ENCODE data around the gene EFEMP2.
"Not testable (repeated sequence)": the region's sequence is repeated elsewhere in the genome, so short reads cannot be mapped to it uniquely, and the experiment has no call there.

The EFEMP2 gene

GRCh38 chr11:65834202-65834601 lies 38.4 kb downstream of the EFEMP2 start:
- H3K4me3 ChIP-seq (ENCODE audit: low read depth, low read length): peak overlapping the region; percentile 86
- H3K9me3 ChIP-seq: no peaks in the 10 kb centered on the region
- no peak for DNase-seq
- no peaks in the 10 kb centered on the region for H3K4me1 ChIP-seq
- H3K27me3 ChIP-seq: no peaks in the 10 kb centered on the region
- TF ChIP-seq CTCF (IDR thresholded peaks at IDR 0.05; ENCODE audit: low read depth, low read length): no peak
- no peaks in the 10 kb centered on the region for H3K36me3 ChIP-seq

GRCh38 chr11:65833297-65834030 lies 39.1 kb downstream of the EFEMP2 start, which contains the start of gene SNX32:
SNX32 (plus strand) TSS chr11:65833963; CDS start chr11:65834066, 103 bp downstream.
- H3K4me3 ChIP-seq (ENCODE audit: low read depth, low read length): peak within 1 kb of the TSS; percentile 86
- H3K4me1 ChIP-seq: no peaks in the 10 kb centered on the region
- no peaks in the 10 kb centered on the region for H3K27me3 ChIP-seq
- peak; percentile 96 for DNase-seq
- H3K9me3 ChIP-seq: no peaks in the 10 kb centered on the region
- TF ChIP-seq CTCF (IDR thresholded peaks at IDR 0.05; ENCODE audit: low read depth, low read length): no peak
- H3K36me3 ChIP-seq: no peaks in the 10 kb centered on the region

- not testable (repeated sequence) for H3K36me3 ChIP-seq; H3K4me3 ChIP-seq (ENCODE audit: low read depth, low read length); H3K27me3 ChIP-seq; H3K4me1 ChIP-seq; H3K9me3 ChIP-seq; DNase-seq
These were observed 40.4 kb downstream of the EFEMP2 start for GRCh38 chr11:65832231-65832630.

GRCh38 chr11:65829459-65829858 lies 43.1 kb downstream of the EFEMP2 start:
- Histone ChIP-seq H3K27me3 (no peaks in the 10 kb centered on the region), H3K9me3 (no peaks in the 10 kb centered on the region), H3K4me1 (no peaks in the 10 kb centered on the region), H3K36me3 (no peaks in the 10 kb centered on the region), H3K4me3 (ENCODE audit: low read depth, low read length) (no peak overlapping the region)
- no peak for TF ChIP-seq CTCF (IDR thresholded peaks at IDR 0.05; ENCODE audit: low read depth, low read length)
- DNase-seq: no peak

GRCh38 chr11:65826984-65827735 lies 45.4 kb downstream of the EFEMP2 start:
- H3K27me3 ChIP-seq: no peaks in the 10 kb centered on the region
- H3K4me1 ChIP-seq: no peaks in the 10 kb centered on the region
- TF ChIP-seq CTCF (IDR thresholded peaks at IDR 0.05; ENCODE audit: low read depth, low read length): no peak
- no peak for DNase-seq
- no peaks in the 10 kb centered on the region for H3K36me3 ChIP-seq
- H3K4me3 ChIP-seq (ENCODE audit: low read depth, low read length): no peak overlapping the region
- H3K9me3 ChIP-seq: no peaks in the 10 kb centered on the region

- DNase-seq: no peak
- H3K4me1 ChIP-seq: no peaks in the 10 kb centered on the region
- no peaks in the 10 kb centered on the region for H3K36me3 ChIP-seq
- TF ChIP-seq CTCF (IDR thresholded peaks at IDR 0.05; ENCODE audit: low read depth, low read length): no peak
- H3K4me3 ChIP-seq (ENCODE audit: low read depth, low read length): no peak overlapping the region
- H3K9me3 ChIP-seq: no peaks in the 10 kb centered on the region
- no peaks in the 10 kb centered on the region for H3K27me3 ChIP-seq
These were observed 49.6 kb downstream of the EFEMP2 start for GRCh38 chr11:65822776-65823528.
